SU-DHL-6 (cell line): ENCODE data around the gene SYNC.

ENCODE experiments used
- EZH2phosphoT487 ChIP-seq: fragments of 200-600 bp; sonication (generic), shearing (Covaris generic); conservative IDR thresholded peaks from 2 replicates; pipeline ENCODE4 v1.6.1; 2018; ENCODE audit warnings: mild to moderate bottlenecking, antibody characterized with exemption, low read length, moderate library complexity, mixed read lengths
- TF ChIP-seq, protein P1 (sequence below): fragments of 200-600 bp; sonication (generic); IDR thresholded peaks from one replicate; pipeline ENCODE4 v1.5.1; 2017; ENCODE audit warnings: antibody characterized with exemption, mild to moderate bottlenecking, low read length, moderate library complexity; ENCODE audit not compliant: insufficient read depth, poor library complexity, severe bottlenecking

DNA sequence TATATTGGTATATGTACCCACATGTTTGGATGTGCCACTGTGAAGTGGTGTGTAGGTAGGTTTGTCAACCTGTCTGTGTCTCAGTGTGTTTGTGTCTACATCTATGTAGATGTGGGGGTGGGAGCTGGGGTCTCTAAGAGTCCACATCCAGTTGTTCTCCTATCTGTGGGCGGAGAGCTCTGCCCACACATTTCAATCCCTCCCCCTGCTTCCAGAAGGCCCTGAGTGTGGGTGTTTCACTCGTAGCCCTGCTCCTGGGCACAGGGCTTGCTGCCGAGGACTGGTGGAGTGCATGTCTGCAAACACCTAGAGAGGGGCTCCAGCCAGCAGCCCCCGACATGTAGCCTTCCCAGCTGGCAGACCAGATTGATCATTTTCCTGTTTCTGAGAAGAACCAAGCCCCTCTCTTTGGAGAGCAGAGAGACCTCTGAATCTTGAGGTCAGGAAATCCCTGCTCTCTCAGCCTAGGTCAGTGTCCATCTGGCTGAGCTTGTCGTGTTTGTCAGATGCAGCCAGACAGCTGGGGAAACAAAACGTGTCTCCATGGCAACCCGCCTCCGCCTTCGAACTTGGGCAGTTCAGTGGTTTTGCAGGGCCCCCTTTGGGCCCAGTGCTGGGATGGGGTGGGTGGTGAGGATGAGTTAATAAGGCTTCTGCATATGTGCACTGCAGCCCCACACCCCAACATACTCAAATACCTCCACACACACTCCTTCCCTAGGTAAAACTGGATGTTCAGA, 31.2 kb upstream of the SYNC start:
- TF ChIP-seq, protein P1, sequence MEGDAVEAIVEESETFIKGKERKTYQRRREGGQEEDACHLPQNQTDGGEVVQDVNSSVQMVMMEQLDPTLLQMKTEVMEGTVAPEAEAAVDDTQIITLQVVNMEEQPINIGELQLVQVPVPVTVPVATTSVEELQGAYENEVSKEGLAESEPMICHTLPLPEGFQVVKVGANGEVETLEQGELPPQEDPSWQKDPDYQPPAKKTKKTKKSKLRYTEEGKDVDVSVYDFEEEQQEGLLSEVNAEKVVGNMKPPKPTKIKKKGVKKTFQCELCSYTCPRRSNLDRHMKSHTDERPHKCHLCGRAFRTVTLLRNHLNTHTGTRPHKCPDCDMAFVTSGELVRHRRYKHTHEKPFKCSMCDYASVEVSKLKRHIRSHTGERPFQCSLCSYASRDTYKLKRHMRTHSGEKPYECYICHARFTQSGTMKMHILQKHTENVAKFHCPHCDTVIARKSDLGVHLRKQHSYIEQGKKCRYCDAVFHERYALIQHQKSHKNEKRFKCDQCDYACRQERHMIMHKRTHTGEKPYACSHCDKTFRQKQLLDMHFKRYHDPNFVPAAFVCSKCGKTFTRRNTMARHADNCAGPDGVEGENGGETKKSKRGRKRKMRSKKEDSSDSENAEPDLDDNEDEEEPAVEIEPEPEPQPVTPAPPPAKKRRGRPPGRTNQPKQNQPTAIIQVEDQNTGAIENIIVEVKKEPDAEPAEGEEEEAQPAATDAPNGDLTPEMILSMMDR = no peak
- TF ChIP-seq EZH2phosphoT487 = no peak
